Gastroesophageal sphincter (tissue), 3 donors: ENCODE data around the gene CD74.

Experiments
- EP300 ChIP-seq: sonication (generic); formaldehyde crosslinking; IDR thresholded peaks from one replicate; pipeline ENCODE4 v1.6.1; 2017; ENCODE audit warnings: antibody characterized with exemption, mild to moderate bottlenecking
- TF ChIP-seq, protein P1 (sequence below), 4 experiments: fragments of 200-600 bp in 2 of 4; fragments of 450-650 bp in 2 of 4; sonication (generic) in 1 of 4; IDR thresholded peaks; one replicate each; pipeline ENCODE4 v1.5.1; 2017 to 2019; ENCODE audit warnings: antibody characterized with exemption in 4 of 4, mild to moderate bottlenecking in 2 of 4, moderate library complexity in 2 of 4

GRCh38 chr5:150392680-150393079, 20.0 kb downstream of the CD74 start:
- TF ChIP-seq, protein P1, sequence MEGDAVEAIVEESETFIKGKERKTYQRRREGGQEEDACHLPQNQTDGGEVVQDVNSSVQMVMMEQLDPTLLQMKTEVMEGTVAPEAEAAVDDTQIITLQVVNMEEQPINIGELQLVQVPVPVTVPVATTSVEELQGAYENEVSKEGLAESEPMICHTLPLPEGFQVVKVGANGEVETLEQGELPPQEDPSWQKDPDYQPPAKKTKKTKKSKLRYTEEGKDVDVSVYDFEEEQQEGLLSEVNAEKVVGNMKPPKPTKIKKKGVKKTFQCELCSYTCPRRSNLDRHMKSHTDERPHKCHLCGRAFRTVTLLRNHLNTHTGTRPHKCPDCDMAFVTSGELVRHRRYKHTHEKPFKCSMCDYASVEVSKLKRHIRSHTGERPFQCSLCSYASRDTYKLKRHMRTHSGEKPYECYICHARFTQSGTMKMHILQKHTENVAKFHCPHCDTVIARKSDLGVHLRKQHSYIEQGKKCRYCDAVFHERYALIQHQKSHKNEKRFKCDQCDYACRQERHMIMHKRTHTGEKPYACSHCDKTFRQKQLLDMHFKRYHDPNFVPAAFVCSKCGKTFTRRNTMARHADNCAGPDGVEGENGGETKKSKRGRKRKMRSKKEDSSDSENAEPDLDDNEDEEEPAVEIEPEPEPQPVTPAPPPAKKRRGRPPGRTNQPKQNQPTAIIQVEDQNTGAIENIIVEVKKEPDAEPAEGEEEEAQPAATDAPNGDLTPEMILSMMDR (IDR thresholded peaks at IDR 0.05): no peak
- TF ChIP-seq EP300: no peak
